HEK293 (cell line): ENCODE data around the gene MED8.

ENCODE experiments used
- FEZF1 ChIP-seq: fragments of 450-650 bp; formaldehyde crosslinking; IDR thresholded peaks from 2 replicates; pipeline ENCODE4 v1.5.1; 2016; ENCODE audit warnings: missing biosample characterization, missing genetic modification characterization
- GLI2 ChIP-seq: fragments of 450-650 bp; formaldehyde crosslinking; IDR thresholded peaks from 2 replicates; pipeline ENCODE4; 2017; ENCODE audit warnings: missing biosample characterization, missing genetic modification characterization, low read depth, borderline replicate concordance
- GLIS1 ChIP-seq: fragments of 450-650 bp; formaldehyde crosslinking; IDR thresholded peaks from 2 replicates; pipeline ENCODE4 v1.5.1; 2016; ENCODE audit warnings: missing biosample characterization, missing genetic modification characterization
- KLF17 ChIP-seq: fragments of 450-650 bp; formaldehyde crosslinking; IDR thresholded peaks from 2 replicates; pipeline ENCODE4 v1.5.1; 2016; ENCODE audit warnings: missing biosample characterization, missing genetic modification characterization
- PRDM6 ChIP-seq: fragments of 450-650 bp; formaldehyde crosslinking; IDR thresholded peaks from 2 replicates; pipeline ENCODE4 v1.5.1; 2017; ENCODE audit warnings: missing biosample characterization, missing genetic modification characterization
- SP2 ChIP-seq: fragments of 450-650 bp; formaldehyde crosslinking; IDR thresholded peaks from 2 replicates; pipeline ENCODE4 v1.5.1; 2016; ENCODE audit warnings: missing biosample characterization, missing genetic modification characterization
- SP3 ChIP-seq: fragments of 450-650 bp; formaldehyde crosslinking; IDR thresholded peaks from 2 replicates; pipeline ENCODE4 v1.5.1; 2016; ENCODE audit warnings: missing biosample characterization, missing genetic modification characterization
- YY1 ChIP-seq: fragments of 450-650 bp; formaldehyde crosslinking; IDR thresholded peaks from 2 replicates; pipeline ENCODE4 v1.5.1; 2018; ENCODE audit warnings: missing biosample characterization, missing genetic modification characterization
- ZBTB20 ChIP-seq: fragments of 450-650 bp; formaldehyde crosslinking; IDR thresholded peaks from 2 replicates; pipeline ENCODE4 v1.5.1; 2016; ENCODE audit warnings: missing biosample characterization, missing genetic modification characterization
- ZIC2 ChIP-seq: fragments of 450-650 bp; formaldehyde crosslinking; IDR thresholded peaks from 2 replicates; pipeline ENCODE4 v1.5.1; 2016; ENCODE audit warnings: missing biosample characterization, missing genetic modification characterization
- ZNF157 ChIP-seq: fragments of 450-650 bp; formaldehyde crosslinking; IDR thresholded peaks from 2 replicates; pipeline ENCODE4 v1.5.1; 2016; ENCODE audit warnings: missing biosample characterization, missing genetic modification characterization
- ZNF174 ChIP-seq: fragments of 450-650 bp; formaldehyde crosslinking; IDR thresholded peaks from 2 replicates; pipeline ENCODE4 v1.5.0; 2017; ENCODE audit warnings: missing biosample characterization, mild to moderate bottlenecking, missing genetic modification characterization
- ZNF239 ChIP-seq: fragments of 450-650 bp; formaldehyde crosslinking; IDR thresholded peaks from 2 replicates; pipeline ENCODE4 v1.5.1; 2016; ENCODE audit warnings: missing biosample characterization, missing genetic modification characterization
- ZNF324 ChIP-seq: fragments of 450-650 bp; formaldehyde crosslinking; IDR thresholded peaks from 2 replicates; pipeline ENCODE4 v1.5.1; 2016; ENCODE audit warnings: missing biosample characterization, missing genetic modification characterization
- ZNF350 ChIP-seq: fragments of 450-650 bp; formaldehyde crosslinking; IDR thresholded peaks from 2 replicates; pipeline ENCODE4 v1.5.0; 2017; ENCODE audit warnings: missing biosample characterization, mild to moderate bottlenecking, missing genetic modification characterization
- ZNF391 ChIP-seq: fragments of 450-650 bp; formaldehyde crosslinking; IDR thresholded peaks from 2 replicates; pipeline ENCODE4 v1.5.1; 2016; ENCODE audit warnings: low read depth, missing biosample characterization, missing genetic modification characterization, borderline replicate concordance
- ZNF449 ChIP-seq: fragments of 450-650 bp; formaldehyde crosslinking; IDR thresholded peaks from 2 replicates; pipeline ENCODE4 v1.5.1; 2017; ENCODE audit warnings: missing biosample characterization, mild to moderate bottlenecking, missing genetic modification characterization, moderate library complexity
- ZNF501 ChIP-seq: fragments of 450-650 bp; formaldehyde crosslinking; IDR thresholded peaks from 2 replicates; pipeline ENCODE4 v1.5.1; 2016; ENCODE audit warnings: missing biosample characterization, missing genetic modification characterization
- ZNF571 ChIP-seq: fragments of 450-650 bp; formaldehyde crosslinking; IDR thresholded peaks from 2 replicates; pipeline ENCODE4 v1.5.0; 2017; ENCODE audit warnings: missing biosample characterization, missing genetic modification characterization
- ZNF701 ChIP-seq: fragments of 450-650 bp; formaldehyde crosslinking; IDR thresholded peaks from 2 replicates; pipeline ENCODE4 v1.5.1; 2016; ENCODE audit warnings: missing biosample characterization, missing genetic modification characterization
- ZNF776 ChIP-seq: fragments of 450-650 bp; formaldehyde crosslinking; IDR thresholded peaks from 2 replicates; pipeline ENCODE4 v1.5.0; 2017; ENCODE audit warnings: missing biosample characterization, missing genetic modification characterization, borderline replicate concordance
- ZNF830 ChIP-seq: fragments of 450-650 bp; IDR thresholded peaks from 2 replicates; pipeline ENCODE4 v1.5.0; 2018; ENCODE audit warnings: missing biosample characterization, missing genetic modification characterization, low read depth, mild to moderate bottlenecking, moderate library complexity
- TF ChIP-seq, protein P1 (sequence below): fragments of 450-650 bp; formaldehyde crosslinking; optimal IDR thresholded peaks from 2 replicates; pipeline ENCODE3; 2016; ENCODE audit warnings: missing biosample characterization, mild to moderate bottlenecking, missing genetic modification characterization
- TF ChIP-seq, protein P2 (sequence below): fragments of 450-650 bp; formaldehyde crosslinking; IDR thresholded peaks from 2 replicates; pipeline ENCODE4 v1.5.1; 2016; ENCODE audit warnings: missing biosample characterization, missing genetic modification characterization
- TF ChIP-seq, protein P3 (sequence below): fragments of 450-650 bp; formaldehyde crosslinking; IDR thresholded peaks from 2 replicates; pipeline ENCODE4 v1.5.1; 2016; ENCODE audit warnings: missing biosample characterization, missing genetic modification characterization
- TF ChIP-seq, protein P4 (sequence below): fragments of 450-650 bp; formaldehyde crosslinking; IDR thresholded peaks from 2 replicates; pipeline ENCODE4 v1.5.1; 2016; ENCODE audit warnings: missing biosample characterization, missing genetic modification characterization

MED8 gene

GRCh38 chr1:43348809-43349593, 40.6 kb downstream of the MED8 start (continued):
- TF ChIP-seq, protein P1, sequence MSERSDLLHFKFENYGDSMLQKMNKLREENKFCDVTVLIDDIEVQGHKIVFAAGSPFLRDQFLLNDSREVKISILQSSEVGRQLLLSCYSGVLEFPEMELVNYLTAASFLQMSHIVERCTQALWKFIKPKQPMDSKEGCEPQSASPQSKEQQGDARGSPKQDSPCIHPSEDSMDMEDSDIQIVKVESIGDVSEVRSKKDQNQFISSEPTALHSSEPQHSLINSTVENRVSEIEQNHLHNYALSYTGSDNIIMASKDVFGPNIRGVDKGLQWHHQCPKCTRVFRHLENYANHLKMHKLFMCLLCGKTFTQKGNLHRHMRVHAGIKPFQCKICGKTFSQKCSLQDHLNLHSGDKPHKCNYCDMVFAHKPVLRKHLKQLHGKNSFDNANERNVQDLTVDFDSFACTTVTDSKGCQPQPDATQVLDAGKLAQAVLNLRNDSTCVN (tag by site-specific recombination): peak; percentile 78
- no peak for TF ChIP-seq ZNF350 (tag by site-specific recombination)
- TF ChIP-seq ZNF324 (tag by site-specific recombination): 0 out of 2 replicates have a peak, but pooled peaks have one; percentile 23
- peak; percentile 42; the same call in 1 of the 2 replicates for TF ChIP-seq ZNF501
- peak; percentile 54; the same call in 1 of the 2 replicates for TF ChIP-seq ZBTB20 (tag by site-specific recombination)
- peak; percentile 24; the same call in 1 of the 2 replicates for TF ChIP-seq GLIS1 (tag by site-specific recombination)
- no peak for TF ChIP-seq ZNF776 (tag by site-specific recombination)
- TF ChIP-seq FEZF1 (tag by site-specific recombination): peak; percentile 43; the same call in 1 of the 2 replicates
- peak; percentile 84 for TF ChIP-seq SP2 (tag by site-specific recombination)
- TF ChIP-seq ZIC2: 0 out of 2 replicates have a peak, but pooled peaks have one; percentile 21
- TF ChIP-seq, protein P2, sequence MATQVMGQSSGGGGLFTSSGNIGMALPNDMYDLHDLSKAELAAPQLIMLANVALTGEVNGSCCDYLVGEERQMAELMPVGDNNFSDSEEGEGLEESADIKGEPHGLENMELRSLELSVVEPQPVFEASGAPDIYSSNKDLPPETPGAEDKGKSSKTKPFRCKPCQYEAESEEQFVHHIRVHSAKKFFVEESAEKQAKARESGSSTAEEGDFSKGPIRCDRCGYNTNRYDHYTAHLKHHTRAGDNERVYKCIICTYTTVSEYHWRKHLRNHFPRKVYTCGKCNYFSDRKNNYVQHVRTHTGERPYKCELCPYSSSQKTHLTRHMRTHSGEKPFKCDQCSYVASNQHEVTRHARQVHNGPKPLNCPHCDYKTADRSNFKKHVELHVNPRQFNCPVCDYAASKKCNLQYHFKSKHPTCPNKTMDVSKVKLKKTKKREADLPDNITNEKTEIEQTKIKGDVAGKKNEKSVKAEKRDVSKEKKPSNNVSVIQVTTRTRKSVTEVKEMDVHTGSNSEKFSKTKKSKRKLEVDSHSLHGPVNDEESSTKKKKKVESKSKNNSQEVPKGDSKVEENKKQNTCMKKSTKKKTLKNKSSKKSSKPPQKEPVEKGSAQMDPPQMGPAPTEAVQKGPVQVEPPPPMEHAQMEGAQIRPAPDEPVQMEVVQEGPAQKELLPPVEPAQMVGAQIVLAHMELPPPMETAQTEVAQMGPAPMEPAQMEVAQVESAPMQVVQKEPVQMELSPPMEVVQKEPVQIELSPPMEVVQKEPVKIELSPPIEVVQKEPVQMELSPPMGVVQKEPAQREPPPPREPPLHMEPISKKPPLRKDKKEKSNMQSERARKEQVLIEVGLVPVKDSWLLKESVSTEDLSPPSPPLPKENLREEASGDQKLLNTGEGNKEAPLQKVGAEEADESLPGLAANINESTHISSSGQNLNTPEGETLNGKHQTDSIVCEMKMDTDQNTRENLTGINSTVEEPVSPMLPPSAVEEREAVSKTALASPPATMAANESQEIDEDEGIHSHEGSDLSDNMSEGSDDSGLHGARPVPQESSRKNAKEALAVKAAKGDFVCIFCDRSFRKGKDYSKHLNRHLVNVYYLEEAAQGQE (tag by site-specific recombination): no peak
- no peak for TF ChIP-seq ZNF157 (tag by site-specific recombination)
- peak; percentile 42; the same call in 1 of the 2 replicates for TF ChIP-seq ZNF391 (tag by site-specific recombination)
- TF ChIP-seq ZNF830 (tag by site-specific recombination): no peak
- TF ChIP-seq ZNF239 (tag by site-specific recombination): no peak
- no peak for TF ChIP-seq ZNF701 (tag by site-specific recombination)
- TF ChIP-seq GLI2: no peak
- peak; percentile 81 for TF ChIP-seq ZNF449 (tag by site-specific recombination)
- no peak for TF ChIP-seq YY1
- TF ChIP-seq, protein P3, sequence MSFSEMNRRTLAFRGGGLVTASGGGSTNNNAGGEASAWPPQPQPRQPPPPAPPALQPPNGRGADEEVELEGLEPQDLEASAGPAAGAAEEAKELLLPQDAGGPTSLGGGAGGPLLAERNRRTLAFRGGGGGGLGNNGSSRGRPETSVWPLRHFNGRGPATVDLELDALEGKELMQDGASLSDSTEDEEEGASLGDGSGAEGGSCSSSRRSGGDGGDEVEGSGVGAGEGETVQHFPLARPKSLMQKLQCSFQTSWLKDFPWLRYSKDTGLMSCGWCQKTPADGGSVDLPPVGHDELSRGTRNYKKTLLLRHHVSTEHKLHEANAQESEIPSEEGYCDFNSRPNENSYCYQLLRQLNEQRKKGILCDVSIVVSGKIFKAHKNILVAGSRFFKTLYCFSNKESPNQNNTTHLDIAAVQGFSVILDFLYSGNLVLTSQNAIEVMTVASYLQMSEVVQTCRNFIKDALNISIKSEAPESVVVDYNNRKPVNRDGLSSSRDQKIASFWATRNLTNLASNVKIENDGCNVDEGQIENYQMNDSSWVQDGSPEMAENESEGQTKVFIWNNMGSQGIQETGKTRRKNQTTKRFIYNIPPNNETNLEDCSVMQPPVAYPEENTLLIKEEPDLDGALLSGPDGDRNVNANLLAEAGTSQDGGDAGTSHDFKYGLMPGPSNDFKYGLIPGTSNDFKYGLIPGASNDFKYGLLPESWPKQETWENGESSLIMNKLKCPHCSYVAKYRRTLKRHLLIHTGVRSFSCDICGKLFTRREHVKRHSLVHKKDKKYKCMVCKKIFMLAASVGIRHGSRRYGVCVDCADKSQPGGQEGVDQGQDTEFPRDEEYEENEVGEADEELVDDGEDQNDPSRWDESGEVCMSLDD (tag by site-specific recombination): no peak
- TF ChIP-seq, protein P4, sequence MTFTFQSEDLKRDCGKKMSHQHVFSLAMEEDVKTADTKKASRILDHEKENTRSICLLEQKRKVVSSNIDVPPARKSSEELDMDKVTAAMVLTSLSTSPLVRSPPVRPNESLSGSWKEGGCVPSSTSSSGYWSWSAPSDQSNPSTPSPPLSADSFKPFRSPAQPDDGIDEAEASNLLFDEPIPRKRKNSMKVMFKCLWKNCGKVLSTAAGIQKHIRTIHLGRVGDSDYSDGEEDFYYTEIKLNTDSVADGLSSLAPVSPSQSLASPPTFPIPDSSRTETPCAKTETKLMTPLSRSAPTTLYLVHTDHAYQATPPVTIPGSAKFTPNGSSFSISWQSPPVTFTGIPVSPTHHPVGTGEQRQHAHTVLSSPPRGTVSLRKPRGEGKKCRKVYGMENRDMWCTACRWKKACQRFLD (tag by site-specific recombination): no peak
- no peak for TF ChIP-seq PRDM6 (tag by site-specific recombination)
- TF ChIP-seq KLF17 (tag by site-specific recombination): 0 out of 2 replicates have a peak, but pooled peaks have one; percentile 46
- no peak for TF ChIP-seq ZNF571 (tag by site-specific recombination)
- no peak for TF ChIP-seq ZNF174
- TF ChIP-seq SP3 (tag by site-specific recombination): peak; percentile 98
